DOHH2 (cell line): ENCODE results near the gene DLGAP1.

ENCODE experiments used
- H3F3A ChIP-seq: fragments of 200-600 bp; sonication (generic), shearing (Covaris generic); 2 replicates; pipeline ENCODE4 v1.6.0; 2016; ENCODE audit warnings: antibody characterized with exemption, mild to moderate bottlenecking; ENCODE audit not compliant: control insufficient read depth, insufficient read depth
- H3K27ac ChIP-seq: fragments of 200-600 bp; sonication (generic); 2 replicates; pipeline ENCODE4 v1.5.1; 2014; ENCODE audit warnings: low read depth, mild to moderate bottlenecking, low read length, moderate library complexity
- H3K27me3 ChIP-seq: fragments of 200-600 bp; sonication (generic); 2 replicates; pipeline ENCODE4 v1.6.1; 2014; ENCODE audit warnings: mild to moderate bottlenecking, low read length, mixed read lengths; ENCODE audit not compliant: control insufficient read depth
- H3K36me3 ChIP-seq: fragments of 200-600 bp; sonication (generic); 2 replicates; pipeline ENCODE4 v1.6.1; 2014; ENCODE audit warnings: mild to moderate bottlenecking, low read length, moderate library complexity, mixed read lengths; ENCODE audit not compliant: control insufficient read depth
- H3K4me1 ChIP-seq: fragments of 200-600 bp; sonication (generic); 2 replicates; pipeline ENCODE4 v1.6.1; 2014; ENCODE audit warnings: mild to moderate bottlenecking, low read length, mixed read lengths; ENCODE audit not compliant: control insufficient read depth
- H3K4me2 ChIP-seq: fragments of 200-600 bp; sonication (generic); 2 replicates; pipeline ENCODE4 v1.6.0; 2014; ENCODE audit warnings: mild to moderate bottlenecking, low read length, moderate library complexity
- H3K4me3 ChIP-seq: fragments of 200-600 bp; sonication (generic); 2 replicates; pipeline ENCODE4 v1.5.1; 2014; ENCODE audit warnings: mild to moderate bottlenecking, low read length, mixed read lengths
- H3K79me2 ChIP-seq: fragments of 200-600 bp; sonication (generic); 2 replicates; pipeline ENCODE4 v1.6.1; 2014; ENCODE audit warnings: mild to moderate bottlenecking, low read length, mixed read lengths; ENCODE audit not compliant: control insufficient read depth
- H3K9me2 ChIP-seq: fragments of 200-600 bp; sonication (generic); replicated peaks from 2 replicates; pipeline ENCODE4 v1.6.1; 2014; ENCODE audit warnings: mild to moderate bottlenecking, low read length, mixed read lengths; ENCODE audit not compliant: control insufficient read depth
- H3K9me3 ChIP-seq: fragments of 200-600 bp; sonication (generic); 2 replicates; pipeline ENCODE4 v1.6.1; 2014; ENCODE audit warnings: antibody characterized with exemption, low read length, mixed read lengths; ENCODE audit not compliant: control insufficient read depth, insufficient read depth
- H4K20me1 ChIP-seq: fragments of 200-600 bp; sonication (generic); 2 replicates; pipeline ENCODE4 v1.6.0; 2014; ENCODE audit warnings: low read depth, mild to moderate bottlenecking, antibody characterized with exemption, low read length, moderate library complexity; ENCODE audit not compliant: control insufficient read depth, insufficient read depth
- EZH2phosphoT487 ChIP-seq: fragments of 200-600 bp; sonication (generic); IDR thresholded peaks from 2 replicates; pipeline ENCODE4 v1.6.1; 2017; ENCODE audit warnings: borderline replicate concordance, mild to moderate bottlenecking, antibody characterized with exemption, low read length, moderate library complexity, mixed read lengths
- TF ChIP-seq, protein P1 (sequence below): fragments of 200-600 bp; sonication (generic); IDR thresholded peaks from one replicate; pipeline ENCODE4 v1.5.1; 2014; ENCODE audit warnings: antibody characterized with exemption, mild to moderate bottlenecking, low read depth, low read length; ENCODE audit not compliant: poor library complexity, severe bottlenecking

Gene DLGAP1

GRCh38 chr18:4119813-4120212, 335.3 kb downstream of the DLGAP1 start:
- no peaks in the 10 kb centered on the region for H3F3A ChIP-seq
- no peak for TF ChIP-seq EZH2phosphoT487
- TF ChIP-seq, protein P1, sequence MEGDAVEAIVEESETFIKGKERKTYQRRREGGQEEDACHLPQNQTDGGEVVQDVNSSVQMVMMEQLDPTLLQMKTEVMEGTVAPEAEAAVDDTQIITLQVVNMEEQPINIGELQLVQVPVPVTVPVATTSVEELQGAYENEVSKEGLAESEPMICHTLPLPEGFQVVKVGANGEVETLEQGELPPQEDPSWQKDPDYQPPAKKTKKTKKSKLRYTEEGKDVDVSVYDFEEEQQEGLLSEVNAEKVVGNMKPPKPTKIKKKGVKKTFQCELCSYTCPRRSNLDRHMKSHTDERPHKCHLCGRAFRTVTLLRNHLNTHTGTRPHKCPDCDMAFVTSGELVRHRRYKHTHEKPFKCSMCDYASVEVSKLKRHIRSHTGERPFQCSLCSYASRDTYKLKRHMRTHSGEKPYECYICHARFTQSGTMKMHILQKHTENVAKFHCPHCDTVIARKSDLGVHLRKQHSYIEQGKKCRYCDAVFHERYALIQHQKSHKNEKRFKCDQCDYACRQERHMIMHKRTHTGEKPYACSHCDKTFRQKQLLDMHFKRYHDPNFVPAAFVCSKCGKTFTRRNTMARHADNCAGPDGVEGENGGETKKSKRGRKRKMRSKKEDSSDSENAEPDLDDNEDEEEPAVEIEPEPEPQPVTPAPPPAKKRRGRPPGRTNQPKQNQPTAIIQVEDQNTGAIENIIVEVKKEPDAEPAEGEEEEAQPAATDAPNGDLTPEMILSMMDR, result no peak
- H3K27me3 ChIP-seq, result no peaks in the 10 kb centered on the region
- H3K9me2 ChIP-seq, result no peaks in the 10 kb centered on the region
- no peak overlapping the region for H3K4me3 ChIP-seq
- H3K36me3 ChIP-seq, result no peaks in the 10 kb centered on the region
- H3K9me3 ChIP-seq, result no peaks in the 10 kb centered on the region
- H3K79me2 ChIP-seq, result no peaks in the 10 kb centered on the region
- no peak overlapping the region for H3K4me2 ChIP-seq
- H3K4me1 ChIP-seq, result no peaks in the 10 kb centered on the region
- no peak overlapping the region for H3K27ac ChIP-seq
- H4K20me1 ChIP-seq, result no peaks in the 10 kb centered on the region

DNA sequence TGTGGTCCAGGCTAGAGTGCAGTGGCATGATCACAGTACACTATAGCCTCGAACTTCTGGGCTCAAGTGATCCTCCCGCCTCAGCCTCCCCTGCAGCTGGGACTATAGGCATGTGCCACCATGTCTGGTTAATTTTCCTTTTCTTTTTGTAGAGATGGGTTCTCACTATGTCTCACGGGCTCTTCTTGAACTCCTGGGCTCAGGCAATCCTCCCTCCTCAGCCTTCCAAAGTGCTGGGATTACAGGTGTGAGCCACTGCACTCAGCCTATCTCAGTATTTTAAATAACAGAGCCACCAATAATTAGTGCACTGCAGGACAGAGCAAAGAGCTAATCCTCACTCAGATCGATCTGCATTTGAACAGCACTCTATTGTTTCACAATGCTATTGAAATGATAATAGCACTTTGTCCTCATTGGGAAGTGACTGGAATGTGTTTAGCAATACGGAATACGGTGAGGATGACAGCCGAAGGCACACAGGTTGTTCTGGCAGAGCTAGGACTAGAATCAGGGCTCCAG, 335.9 kb downstream of the DLGAP1 start:
- H3K27me3 ChIP-seq, result no peaks in the 10 kb centered on the region
- H3K4me1 ChIP-seq, result no peaks in the 10 kb centered on the region
- no peak overlapping the region for H3K4me3 ChIP-seq
- no peak overlapping the region for H3K27ac ChIP-seq
- no peaks in the 10 kb centered on the region for H3F3A ChIP-seq
- H3K36me3 ChIP-seq, result no peaks in the 10 kb centered on the region
- no peaks in the 10 kb centered on the region for H4K20me1 ChIP-seq
- TF ChIP-seq, protein P1, result no peak
- no peak for TF ChIP-seq EZH2phosphoT487
- no peaks in the 10 kb centered on the region for H3K9me3 ChIP-seq
- H3K9me2 ChIP-seq, result no peaks in the 10 kb centered on the region
- H3K79me2 ChIP-seq, result no peaks in the 10 kb centered on the region
- H3K4me2 ChIP-seq, result no peak overlapping the region

DNA sequence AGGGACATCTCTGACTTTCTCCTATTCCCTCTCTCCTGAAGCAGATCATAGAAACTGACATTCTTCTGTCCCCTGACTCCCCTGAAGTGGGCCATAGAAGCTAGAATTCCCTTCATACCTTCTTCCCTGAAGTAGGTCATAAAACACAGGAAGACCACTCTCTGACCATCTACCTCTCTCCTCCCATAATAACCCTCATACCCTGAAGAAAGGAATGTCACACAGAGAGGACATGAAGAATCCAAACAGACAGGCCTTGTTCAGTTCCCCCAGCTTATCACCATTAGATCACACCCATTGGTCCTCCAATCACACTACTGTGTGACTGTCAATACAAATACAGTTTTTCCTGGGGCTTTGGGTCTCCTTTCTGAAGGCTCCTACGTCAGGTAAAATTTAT, 347.1 kb downstream of the DLGAP1 start:
- Histone ChIP-seq H3K36me3 (no peaks in the 10 kb centered on the region), H3K9me3 (no peaks in the 10 kb centered on the region), H3K27ac (no peak overlapping the region)

More for the DNA sequence above, 347.1 kb downstream of the DLGAP1 start:
- Histone ChIP-seq H3K4me3 (no peak overlapping the region), H4K20me1 (no peaks in the 10 kb centered on the region), H3F3A (no peaks in the 10 kb centered on the region), H3K4me2 (no peak overlapping the region), H3K79me2 (no peaks in the 10 kb centered on the region), H3K27me3 (no peaks in the 10 kb centered on the region), H3K4me1 (no peaks in the 10 kb centered on the region), H3K9me2 (no peaks in the 10 kb centered on the region)
- TF ChIP-seq, protein P1, result no peak
- no peak for TF ChIP-seq EZH2phosphoT487
